Astrocyte (in vitro differentiated cells and primary cell): ENCODE measurements around the gene ZNF683.

Source experiments
- CTCF ChIP-seq: IDR thresholded peaks from 2 replicates; pipeline ENCODE4 v1.5.1; 2011; ENCODE audit warnings: low read depth, mild to moderate bottlenecking, inconsistent platforms, low read length, moderate library complexity; ENCODE audit not compliant: insufficient read depth
- EZH2 ChIP-seq: IDR thresholded peaks from 2 replicates; pipeline ENCODE4 v1.6.1; 2012; ENCODE audit warnings: mild to moderate bottlenecking, low read length, inconsistent platforms; ENCODE audit not compliant: insufficient read depth

DNA sequence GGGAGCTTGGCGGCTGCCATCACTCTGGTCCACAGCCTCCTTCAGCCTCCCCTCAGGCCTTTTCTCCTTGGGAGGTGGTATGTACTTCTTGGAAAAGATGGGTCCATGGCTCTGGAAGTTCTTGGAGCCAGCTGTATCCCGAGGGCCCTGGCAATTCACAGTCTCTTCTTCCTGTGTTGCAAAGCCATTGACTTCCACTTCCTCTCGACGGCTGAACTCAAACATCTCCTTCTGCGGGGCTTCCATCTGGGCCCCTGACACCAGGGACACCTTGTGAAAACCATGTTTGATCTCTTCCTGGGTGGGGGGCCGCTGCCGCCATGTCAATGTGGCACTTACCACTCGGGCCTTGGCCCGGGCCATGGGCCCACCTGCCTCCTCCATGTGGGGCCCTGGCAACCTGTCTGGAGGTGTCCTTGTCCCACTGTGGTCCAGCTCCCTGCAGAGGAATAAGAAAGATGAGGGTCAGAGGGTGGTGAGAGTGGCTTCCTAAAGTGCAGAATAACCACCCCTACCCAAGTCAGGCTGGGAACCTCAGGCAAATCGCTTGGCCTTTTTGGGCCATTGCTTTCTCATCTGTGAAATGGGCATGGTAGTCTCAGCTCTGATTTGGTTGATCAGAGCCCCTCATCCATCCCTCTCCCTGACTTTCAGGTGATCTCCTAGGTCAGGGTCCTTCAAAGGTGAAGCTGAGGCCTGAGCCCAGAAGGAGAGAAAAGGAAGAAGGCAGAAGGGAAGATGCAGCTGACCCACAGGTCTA, 26.1 kb downstream of the ZNF683 start:
- TF ChIP-seq CTCF (no peak), EZH2 (no peak)
